Glomerular visceral epithelial cell (primary cell): ENCODE results near the gene FHIT.

ENCODE experiments used
- DNase-seq: peaks from one replicate; pipeline ENCODE4 v3.0.0-alpha.2; 2016; ENCODE audit errors: extremely low spot score

Gene FHIT

GRCh38 chr3:60337421-60337820, 913.8 kb downstream of the FHIT start:
- DNase-seq: no peak

GRCh38 chr3:60336061-60336460, 915.2 kb downstream of the FHIT start:
- DNase-seq: no peak

DNA sequence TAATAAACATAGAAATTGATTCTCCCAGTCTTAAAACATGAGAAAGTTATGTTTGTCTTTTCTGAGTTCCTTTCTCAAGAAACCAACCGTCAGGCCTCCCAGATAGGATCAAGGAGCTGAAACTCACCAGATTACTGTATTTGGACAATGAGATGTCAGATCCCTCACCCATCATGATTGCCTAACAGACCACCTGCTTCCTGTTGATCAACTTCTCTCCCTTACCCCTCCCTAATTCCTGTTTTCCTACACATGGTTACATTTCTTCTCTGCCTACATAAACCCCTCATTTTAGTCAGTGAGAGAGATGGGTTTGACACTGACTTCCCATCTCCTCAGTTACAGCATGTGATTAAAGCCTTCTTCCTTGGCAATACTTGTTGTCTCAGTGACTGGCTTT, 917.5 kb downstream of the FHIT start:
- no peak for DNase-seq

DNA sequence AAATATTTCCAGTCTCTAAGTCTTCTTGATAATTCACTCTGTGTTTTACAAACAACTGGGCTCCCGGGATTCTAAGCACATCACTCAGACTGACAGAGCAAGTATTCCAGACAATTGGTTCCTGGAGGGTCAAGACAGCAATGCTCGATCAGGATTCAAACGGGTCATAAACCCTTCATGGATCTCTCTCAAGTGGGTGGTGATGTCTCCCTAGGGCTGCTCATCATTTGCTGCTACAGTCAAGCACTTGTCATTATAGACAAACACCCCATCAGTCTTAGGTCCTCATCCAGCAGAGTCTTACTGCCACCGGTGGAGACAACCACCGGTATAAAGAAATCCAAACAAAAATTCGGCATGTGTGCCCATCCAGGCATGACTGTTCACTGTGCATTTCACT, 921.1 kb downstream of the FHIT start:
- DNase-seq: no peak

- no peak for DNase-seq
Observed at GRCh38 chr3:60325610-60326170, 925.6 kb downstream of the FHIT start.

DNA sequence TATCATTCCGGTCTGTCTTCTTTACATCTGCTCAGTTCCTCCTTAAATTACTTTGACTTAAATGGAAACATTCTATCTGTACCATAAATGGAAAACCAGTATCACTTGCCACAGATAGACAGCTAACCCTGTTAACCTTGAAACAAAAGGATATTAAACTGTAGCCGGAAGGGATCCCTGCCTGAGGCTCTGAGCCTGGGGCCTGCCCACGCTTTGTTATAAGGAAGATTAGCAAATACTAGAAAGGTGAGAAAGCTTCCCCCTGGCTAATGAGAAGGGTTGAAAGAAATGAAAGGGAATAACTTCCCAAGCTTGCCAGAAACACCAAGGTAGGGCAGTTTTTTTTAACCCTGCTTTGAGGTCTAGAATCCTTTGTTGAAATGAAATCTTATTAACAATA, 927.6 kb downstream of the FHIT start:
- no peak for DNase-seq

GRCh38 chr3:60323180-60323579, 928.1 kb downstream of the FHIT start:
- DNase-seq: no peak

- no peak for DNase-seq
Observed at GRCh38 chr3:60322298-60322856, 928.9 kb downstream of the FHIT start.

DNA sequence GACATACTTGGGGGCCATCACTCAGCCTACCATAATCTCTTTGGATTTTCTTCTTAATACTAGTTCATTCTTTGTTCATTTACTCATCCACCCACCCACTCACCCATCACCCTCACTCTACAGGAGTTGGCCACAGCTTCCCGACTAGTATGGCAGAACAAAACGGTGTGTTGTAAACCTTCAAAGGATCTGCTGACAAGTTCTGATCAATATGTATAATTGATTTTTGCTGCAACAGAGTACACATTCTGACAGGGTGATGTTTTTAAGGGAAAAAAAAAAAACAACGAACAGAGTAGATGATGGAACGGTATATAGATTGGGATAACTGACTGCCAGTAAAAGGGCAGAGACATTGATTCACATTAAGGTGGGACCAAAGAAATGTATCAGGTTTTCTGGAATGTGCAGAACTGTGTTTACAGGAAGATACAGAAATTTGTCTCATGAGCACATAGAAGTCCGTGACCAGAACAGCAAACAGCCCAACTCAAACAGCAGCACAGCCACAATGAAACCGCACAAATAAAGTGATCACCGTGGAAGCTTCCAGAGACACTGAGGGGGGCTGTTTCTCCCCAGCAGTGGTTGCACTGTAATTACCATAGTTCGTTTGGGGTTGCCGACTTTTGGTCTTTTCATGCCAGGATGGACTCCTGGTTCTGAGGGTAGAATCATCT, 931.9 kb downstream of the FHIT start:
- DNase-seq: no peak

DNA sequence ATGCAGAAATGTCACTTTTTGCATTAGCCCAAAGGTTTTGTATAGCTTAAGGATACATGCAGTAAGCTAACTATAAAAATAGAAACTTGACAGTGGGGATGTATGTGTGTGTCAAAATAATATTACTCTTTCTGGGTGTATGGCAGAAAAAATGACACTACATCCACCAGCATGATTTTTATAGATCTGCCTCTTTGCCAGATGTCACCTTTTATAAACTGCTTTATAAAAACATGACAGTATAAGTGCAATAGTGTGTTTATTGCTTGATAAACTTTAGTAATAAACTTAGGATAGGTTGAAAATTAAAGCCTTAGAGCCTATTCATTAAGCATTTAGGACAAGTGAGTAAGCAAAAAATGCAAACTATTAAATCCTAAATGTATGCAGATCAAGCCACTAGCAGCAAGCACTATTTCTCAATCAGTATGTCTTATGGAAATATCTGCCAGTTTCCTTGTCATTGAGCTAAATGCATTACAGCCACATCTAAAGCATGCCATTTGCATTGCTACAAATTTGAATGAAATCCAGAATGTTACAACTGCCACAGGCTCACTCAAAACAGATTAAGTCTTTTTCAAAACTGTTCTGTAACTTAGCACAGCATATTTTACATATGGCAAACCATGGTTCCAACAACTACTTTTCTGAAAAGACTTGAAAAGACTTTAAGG, 935.0 kb downstream of the FHIT start:
- DNase-seq: no peak

DNA sequence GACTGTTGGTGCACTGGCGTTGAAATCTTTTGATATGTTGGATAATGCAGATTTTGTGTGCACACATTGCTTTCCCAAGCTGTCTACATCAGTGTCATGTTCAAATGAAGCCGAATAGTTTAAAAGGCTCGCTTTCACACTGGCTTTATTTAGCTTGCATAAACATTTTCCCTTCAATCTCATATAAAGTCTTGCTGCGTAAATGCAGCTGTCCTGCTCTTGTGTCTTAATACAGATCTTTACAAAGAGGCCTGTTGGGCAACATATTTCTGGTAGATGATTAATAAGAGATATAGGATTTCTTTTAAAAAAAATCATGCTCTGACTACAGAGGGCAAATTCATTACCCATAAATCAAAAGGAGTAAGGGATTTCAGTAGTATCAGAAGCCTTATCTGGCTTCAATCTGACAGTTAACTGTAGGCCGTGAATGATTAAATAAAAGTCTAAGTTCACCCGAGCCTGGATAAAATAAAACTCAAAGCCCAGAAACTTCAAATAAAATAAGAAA, 937.2 kb downstream of the FHIT start:
- DNase-seq: no peak

GRCh38 chr3:60313231-60313798, 937.9 kb downstream of the FHIT start:
- DNase-seq: no peak

DNA sequence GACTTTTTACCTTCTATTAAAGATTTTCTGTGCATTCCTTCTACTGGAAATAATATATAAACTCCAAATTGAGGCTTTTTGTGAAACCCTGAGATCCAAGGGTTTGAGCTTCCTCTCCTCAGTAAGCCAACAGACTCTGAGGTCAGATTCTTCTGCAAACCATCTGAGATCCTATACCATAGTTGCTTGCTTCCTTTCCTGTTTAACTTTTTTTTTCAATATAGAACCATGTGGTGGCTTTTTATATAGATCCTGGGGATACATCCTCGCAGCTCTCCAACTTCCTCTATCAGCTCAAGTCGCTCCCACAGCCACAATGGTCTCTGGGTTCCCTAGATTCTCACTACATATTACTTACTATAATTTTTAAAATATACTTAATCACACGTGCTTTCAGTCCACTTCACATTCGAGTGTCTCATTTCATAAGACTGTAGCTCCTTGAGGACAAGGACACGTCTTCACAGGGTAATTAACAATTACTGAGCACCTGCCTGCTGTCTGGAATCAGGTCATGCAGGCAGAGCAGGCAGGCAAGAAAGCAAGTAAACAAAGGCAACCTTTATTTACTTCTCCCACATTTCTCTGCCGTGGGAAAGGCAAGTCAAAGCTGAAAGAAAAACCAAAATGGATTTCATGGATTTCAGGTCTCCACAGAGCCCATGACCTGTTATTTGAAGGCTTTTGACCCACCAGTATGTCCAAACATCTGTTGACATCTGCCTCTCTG, 941.5 kb downstream of the FHIT start:
- no peak for DNase-seq

- no peak for DNase-seq
Observed at GRCh38 chr3:60308808-60309207, 942.4 kb downstream of the FHIT start.

DNA sequence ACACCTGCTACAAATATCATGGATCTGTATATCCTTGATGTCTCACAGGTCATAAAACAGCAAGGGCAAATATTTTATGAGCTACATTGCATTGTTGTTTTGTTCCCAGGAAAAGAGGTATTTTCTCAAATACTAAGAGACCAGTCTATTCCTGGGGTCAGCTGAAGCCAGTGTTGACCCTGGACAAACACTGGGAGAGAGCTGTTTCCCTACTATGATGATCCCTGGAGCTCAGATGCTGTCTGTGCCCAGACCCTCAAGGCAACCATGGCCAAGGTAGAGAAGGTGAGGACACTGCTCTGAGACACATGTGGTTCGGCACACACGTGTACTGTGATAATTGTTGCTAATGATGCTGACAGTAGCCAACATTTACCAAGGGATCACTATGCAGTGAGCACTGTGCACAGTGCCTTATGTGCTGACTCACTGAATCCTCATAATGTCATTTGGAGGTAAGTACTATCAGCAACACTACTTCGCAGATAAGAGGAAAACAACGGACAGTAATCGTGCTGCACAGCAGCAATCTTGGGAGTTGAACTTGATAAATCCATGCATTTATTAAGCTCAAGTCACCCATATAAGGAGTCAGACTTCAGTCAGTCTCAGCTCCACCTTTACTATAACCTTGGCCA, 943.6 kb downstream of the FHIT start:
- DNase-seq: no peak

- no peak for DNase-seq
Observed at GRCh38 chr3:60304112-60304511, 947.1 kb downstream of the FHIT start.

GRCh38 chr3:60303160-60303559, 948.1 kb downstream of the FHIT start:
- no peak for DNase-seq

DNA sequence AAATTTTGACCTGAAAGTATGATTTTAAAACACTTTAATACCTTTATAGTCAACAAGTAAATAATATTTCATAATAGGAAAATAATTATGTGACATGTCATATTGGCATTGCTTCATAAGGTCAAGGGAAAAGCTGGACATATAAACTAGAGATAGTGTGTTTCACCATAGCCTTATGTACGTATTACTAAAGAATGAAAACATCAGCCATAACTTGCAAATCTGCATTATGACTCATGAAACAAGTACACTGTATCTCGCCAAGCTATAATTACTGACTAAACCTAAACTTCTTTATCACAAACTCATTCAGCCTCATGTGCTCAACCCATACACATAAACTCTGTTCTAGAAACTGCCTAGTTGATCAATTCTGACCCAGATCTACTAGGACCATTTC, 950.1 kb downstream of the FHIT start:
- DNase-seq: no peak

DNA sequence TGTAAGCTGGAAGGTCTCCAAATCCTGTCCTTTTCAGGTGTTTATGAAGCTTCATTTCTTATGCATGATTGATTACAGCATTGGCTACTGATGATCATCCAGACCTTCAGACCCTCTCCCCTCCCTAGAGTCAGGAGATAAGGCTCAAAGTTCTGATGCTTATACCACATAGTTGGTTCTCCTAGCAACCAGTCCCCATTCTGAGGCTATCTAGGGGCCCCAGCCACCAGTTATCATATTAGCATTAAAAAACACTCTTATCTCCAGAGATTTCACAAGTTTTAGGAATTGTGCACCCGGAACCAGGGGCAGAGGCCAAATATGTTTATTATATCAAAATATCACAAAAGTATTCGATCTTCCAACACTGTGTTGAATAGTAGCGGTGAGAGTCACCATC, 953.1 kb downstream of the FHIT start:
- DNase-seq: no peak

DNA sequence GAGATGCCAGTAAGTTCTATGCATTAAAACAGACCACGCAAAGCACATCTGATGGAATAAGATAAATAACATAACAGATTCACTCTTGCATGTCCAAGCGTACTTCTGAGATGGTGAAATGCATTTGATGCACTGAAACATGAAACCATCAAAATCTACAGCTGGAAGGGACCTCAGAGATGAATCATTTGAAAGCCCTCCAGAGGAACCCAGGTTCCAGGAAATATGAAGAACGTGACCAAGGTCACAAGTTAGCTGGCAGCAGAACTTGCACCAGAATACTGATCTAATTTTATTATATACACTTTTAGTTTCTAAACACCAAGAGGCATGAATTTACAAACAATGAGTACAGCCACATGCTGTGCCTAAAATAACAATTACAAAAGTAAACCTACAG, 957.1 kb downstream of the FHIT start:
- no peak for DNase-seq

GRCh38 chr3:60291115-60291514, 960.1 kb downstream of the FHIT start:
- DNase-seq: no peak
